T-helper 1 cell (primary cell): ENCODE measurements around the gene MATCAP1.
A peak's percentile ranks its signal among the peaks of the same experiment; 100 is the strongest.

Source experiments
- DNase-seq, 5 donors: peaks; one replicate each; pipeline ENCODE4 v3.0.0-alpha.2; 2012 to 2020

The MATCAP1 gene

DNA sequence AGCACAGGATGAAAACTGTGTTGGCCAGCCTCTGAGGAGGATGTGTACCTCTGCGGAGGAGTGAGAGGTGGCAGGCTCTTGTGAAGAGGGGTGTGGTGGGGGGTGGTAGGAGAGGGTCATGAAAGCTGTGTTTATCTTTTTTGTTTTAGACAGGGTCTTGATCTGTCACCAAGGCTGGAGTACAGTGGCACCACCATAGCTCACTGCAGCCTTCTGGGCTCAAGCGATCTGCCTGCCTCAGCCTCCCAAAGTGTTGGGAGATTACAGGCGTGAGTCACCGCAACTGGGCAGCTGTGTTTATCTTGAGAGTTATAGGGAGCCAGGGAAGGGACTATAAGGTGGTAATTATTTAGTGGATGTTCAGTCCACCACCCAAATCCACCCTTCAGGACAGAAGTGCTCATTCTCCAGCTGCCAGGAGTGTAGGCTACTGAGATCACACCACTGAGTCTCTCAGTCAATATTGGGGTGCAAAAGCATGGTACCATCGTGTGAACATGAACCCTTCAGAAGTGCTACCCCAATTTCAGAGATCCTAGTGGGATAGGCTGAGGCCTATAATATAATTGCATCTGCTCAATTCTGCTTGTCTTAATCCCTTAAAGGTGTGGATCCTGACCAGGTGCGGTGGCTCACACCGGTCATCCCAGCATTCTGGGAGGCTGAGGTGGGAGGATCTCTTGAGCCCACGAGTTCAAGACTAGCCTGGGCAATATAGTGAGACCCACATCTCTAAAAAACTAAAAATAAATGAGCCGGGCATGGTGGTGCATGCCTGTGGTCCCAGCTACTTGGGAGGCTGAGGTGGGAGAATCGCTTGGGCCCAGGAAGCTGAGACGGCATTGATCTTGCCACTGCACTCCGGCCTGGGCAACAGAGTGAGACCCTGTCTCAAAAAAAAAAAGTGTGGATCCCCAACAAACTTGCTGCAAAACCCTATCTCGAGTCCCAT, 7.0 kb upstream of the MATCAP1 start:
- DNase-seq = no peak

DNA sequence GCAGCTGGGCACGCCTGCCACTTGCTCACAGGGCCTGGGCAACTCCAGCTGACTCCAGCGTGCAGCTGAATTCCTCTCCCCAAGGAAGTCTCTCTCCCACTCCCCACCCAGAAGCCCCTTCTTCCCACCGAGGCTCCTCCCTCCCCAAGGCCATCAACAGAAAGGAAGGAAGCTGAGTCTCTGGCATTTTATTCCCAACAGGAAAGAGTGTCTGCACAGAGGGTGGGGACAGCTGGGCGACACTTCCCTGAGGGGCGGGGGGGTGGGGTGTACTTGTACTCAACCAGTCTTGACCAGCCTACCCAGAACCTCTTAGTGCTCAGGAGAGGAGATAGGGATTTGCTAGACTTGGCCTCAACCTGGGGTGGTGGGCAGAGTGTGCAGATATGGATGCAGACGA, 6.3 kb upstream of the MATCAP1 start, which contains the start of gene EXOC3L1:
Gene EXOC3L1, minus strand, starts transcription at position 96 of the 400 bp plus-strand sequence. CDS start 460 bp downstream, outside the sequence.
- DNase-seq = no peak

DNA sequence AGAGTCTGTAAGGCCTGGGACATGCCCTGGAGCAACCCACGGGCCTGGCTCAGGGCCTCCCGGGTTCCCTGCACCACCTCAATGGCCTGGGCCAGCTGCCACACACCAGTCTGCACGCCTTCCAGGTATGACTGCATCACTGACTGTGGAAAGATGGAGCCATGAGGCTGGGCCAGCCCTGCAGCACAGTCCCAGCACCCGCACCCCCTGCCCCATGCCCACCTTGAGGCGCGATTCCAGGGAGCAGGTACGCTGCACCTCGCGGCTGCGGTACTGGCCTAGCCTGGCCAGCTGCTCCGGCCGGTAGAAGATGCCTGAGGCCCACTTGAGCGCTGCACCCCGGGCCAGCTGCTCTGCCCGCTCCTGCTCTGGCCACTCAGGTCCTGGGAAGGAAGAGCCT, 5.0 kb upstream of the MATCAP1 start:
- DNase-seq = no peak

DNA sequence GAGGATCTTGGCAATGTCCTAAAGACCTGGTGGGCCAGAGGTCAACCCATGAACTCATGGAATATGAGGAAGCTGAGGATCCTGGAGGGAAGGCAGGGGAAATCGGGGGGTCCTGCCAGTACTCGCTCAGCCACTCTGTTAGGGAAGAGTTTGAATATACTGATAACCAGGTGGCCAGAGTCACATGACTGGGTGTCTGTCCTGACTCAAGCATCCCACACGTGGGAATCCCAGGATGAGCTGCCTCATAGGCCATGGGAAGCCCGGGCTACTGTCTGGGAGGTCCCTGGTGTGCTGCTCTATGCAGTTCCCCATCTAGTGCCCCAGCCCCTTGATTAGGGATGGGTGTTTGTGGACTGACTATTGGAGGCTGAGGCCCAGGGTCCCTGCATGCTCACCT, 4.6 kb upstream of the MATCAP1 start:
- DNase-seq = no peak

DNA sequence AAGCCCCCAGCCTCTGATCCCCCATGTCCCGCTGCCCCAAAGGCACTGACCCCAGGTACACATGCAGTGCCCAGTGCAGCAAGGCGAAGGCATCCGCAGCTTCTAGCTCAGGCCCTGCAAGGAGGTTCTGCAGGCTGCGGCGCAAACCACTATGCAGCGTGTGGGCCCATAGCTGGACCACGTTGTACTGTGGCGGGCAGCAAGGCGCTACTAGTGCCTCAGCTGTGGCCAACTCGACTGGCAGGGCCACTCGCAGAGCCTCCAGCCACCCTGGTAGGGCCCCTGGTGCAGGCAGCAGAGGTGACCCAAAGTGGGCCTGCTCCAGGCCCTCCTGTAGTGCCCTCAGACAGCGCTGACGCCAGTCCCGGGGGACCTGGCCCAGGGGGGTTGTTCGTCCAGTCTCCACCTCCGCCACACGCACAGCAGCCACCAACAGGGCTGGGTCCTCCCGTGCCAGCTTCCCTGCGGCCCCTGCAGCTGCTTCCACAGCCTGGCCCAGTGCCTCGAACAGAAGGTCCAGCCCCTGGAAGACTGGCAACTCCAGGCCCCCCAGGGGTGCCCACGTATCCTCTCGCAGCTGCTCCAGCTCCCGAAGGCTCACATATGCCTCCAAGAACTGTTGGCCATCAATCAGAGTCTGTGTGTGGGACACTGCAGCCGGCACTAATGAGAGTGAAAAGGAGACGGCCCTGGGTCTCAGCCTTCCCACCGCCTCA, 3.6 kb upstream of the MATCAP1 start:
- DNase-seq = no peak

DNA sequence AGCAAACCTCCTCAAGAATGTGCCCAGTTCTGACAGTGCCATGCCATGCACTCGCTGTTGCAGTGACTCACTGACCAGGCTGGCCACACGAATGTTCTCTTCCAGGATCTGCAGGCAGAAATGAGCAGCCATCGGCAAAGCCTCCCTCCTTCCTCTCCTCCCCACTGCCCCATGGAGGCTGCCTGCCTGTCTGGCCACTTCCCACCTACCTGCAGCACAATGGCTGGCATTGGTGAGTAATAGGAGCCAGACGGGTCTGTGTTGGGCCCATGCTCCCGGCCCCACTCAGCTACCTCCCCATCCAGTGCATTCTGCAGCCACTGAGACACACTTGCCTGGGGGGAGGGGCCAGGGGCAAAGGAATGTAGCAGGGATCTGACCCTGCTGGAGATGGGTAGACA, 2.8 kb upstream of the MATCAP1 start:
- DNase-seq = no peak

DNA sequence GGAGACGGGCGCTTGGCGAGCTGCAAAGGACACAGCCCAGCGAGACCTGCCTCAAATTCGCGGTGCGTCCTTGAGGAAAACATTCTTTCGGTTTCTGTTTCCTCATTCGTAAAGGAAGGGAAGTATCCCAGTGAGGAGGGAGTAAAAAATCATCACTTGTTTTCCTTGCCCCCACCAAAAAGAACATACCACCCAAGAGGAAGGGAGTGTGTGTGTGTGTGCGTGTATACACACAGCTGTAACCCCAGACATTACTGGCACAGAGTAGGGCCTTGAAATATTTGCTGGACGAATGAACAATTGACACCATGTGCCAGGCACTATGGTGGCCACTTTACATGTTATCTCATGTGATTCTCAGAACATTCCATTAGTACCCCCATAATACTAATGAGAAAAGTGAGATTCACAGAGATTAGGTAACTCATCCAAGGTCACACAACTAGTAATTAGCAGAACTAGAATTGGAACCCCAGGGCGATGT, 1.9 kb upstream of the MATCAP1 start:
- DNase-seq = no peak

DNA sequence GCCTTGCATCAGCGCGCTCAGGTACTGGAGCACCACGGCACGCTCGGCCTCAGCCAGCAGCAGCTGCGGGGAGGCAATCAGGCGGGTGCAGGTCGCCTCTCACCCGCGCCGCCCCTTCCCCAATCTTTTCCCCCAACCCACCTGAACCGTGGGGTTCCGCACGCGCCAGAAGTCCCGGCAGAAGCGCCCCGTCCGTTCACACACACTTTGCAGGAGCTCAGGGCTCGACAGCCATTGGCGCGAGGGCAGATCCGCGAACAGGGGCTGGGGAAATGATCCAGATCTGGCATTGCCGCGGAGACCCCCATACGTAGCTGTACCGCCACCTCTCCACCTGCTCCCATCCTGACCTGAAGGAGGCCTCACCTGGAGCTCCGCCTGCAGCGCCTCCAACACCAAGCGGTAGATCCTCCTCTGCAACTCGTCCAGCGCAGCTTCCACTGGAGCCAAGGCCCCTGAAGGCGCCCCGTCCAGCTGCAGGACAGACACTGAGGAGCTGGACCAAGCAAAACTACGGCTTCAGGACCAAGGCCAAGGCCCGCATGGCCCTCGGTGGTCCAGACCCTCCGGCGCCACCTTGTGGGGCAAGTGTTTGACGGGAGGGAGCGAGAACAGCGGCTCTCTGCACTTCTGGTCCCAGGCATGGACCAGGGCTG, 1.4 kb upstream of the MATCAP1 start:
- peak; percentile 65 to 82 (median 76) for DNase-seq

DNA sequence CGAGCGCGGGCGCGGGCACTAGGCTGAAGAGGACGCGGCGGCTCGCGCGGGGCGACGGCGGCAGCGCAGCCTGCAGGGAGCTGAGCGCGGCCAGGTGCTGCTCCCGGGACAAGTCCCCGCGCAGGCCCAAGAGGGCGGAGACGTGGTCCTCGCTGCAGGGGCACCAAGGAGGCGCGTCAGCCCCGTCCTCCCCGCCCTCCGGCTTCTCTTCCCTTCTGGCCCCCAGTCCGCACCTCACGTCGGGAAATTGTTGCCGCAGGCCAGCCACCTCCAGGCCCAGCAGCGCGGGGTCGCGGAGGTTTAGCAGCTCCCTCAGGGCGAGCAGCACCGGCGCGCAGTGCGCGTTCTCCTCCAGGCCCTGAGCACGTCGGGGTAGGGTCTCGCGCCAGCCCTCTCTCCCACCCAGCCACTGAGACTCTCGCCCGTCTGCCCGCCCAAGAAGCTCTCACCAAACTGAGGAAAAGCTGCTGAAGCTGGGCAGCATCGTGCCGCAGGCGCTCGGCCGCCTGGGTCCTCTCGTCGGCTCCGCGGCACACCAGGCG, 761 bp upstream of the MATCAP1 start:
- peak in 1 of 5 donors; percentile 36 for DNase-seq

DNA sequence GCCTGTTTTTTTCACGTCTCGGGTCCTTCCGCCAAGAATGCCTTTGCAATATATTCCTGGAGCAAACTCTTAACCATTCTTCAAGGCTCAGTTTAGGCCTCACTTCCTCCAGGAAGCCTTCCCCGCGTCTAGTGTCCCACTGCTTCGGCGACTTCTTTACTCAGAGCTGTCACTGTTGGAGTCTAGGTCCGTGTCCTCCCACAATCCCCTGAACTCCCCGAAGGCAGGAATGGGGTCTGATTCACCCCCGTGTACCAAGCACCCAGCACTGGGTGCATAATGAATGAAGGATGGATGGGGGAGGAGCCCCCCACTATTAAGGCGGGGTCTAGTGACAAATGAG, 508 bp downstream of the MATCAP1 start:
- DNase-seq = no peak

DNA sequence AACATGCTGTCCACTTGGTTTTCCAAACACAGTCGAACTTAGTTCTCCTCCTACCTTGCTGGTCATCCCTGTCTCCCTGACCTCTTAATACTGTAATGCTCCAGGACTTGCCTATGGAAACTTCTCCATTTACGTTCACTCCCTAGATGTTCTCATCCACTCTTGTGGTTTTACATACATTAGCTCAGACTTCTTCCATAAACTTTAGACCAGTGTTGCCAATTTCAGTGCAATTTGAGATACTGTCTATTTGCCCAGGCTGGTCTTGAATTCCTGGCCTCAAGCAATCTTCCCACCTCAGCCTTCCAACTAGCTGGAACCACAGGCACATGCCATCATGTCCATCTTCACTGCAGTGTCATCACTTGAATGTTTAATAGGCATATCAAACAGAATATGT, 1.5 kb downstream of the MATCAP1 start:
- no peak for DNase-seq

DNA sequence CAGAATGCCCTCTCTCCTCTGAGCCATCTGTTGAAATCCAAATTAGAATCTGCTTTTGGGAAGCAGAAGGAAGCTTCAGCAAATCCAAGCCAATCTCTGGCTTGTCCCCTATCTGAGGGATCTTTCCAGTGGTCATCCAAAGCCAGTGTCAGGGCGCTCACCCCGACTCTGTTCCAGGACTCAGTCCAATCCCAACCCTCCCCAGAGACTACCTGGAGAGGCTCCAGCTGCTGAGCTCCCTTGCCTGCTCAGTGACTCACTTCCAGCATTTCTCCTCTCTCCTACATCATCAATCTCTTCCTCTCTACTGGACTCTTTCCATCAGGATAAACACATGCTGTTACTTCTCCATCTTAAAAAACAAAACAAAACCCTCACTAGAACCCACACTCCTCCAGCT, 2.4 kb downstream of the MATCAP1 start:
- no peak for DNase-seq

DNA sequence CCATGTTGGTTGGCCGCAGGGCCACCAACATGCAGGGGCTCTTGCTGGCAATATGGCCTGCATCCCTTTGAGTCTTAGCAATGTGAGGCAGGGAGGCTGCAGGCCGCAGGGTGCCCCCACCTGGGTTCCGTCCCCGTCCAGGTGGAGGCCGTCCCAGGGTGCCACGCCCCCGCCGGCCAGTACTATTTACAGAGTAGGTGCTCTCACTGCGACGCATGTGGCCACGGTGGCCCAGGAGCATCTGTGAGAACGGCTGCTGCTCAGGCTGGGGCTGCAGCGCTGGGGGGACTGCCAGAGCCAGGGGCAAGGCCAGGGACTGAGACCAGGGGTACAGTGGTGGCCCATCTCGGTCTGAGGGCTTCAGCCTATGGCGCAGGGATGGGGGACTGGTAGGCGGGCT, 3.6 kb downstream of the MATCAP1 start:
- DNase-seq = no peak

DNA sequence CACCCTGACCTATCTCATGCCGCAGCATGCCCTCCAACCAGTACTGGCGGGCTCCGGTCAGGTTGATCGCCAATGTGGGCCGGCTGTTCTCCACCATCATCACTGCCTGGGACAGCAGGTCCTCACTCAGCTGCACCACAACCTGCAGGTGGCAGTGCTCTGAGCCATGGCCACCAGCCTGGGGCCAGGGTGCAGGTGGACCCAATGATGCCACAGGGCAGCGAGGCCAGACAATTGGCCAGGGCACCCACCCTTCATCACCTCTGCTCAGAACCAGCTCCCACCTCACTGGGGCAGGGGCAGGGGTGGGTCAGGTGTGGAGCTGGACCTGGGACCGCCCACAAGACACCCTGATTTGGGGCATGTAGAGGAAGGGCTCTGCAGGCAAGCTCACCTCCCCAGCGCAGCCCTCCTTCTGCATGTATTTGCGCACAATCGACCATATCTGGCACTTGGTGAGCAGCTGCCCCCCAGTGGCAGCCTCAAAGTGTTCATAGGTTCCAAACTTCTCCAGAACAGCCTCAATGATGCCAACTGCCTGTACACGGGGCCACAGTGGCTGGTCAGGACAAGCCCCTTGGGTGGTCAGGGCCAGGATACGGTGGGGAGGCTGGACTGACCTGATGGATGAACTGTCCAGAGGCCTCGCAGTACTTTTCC, 4.2 kb downstream of the MATCAP1 start:
- no peak for DNase-seq

DNA sequence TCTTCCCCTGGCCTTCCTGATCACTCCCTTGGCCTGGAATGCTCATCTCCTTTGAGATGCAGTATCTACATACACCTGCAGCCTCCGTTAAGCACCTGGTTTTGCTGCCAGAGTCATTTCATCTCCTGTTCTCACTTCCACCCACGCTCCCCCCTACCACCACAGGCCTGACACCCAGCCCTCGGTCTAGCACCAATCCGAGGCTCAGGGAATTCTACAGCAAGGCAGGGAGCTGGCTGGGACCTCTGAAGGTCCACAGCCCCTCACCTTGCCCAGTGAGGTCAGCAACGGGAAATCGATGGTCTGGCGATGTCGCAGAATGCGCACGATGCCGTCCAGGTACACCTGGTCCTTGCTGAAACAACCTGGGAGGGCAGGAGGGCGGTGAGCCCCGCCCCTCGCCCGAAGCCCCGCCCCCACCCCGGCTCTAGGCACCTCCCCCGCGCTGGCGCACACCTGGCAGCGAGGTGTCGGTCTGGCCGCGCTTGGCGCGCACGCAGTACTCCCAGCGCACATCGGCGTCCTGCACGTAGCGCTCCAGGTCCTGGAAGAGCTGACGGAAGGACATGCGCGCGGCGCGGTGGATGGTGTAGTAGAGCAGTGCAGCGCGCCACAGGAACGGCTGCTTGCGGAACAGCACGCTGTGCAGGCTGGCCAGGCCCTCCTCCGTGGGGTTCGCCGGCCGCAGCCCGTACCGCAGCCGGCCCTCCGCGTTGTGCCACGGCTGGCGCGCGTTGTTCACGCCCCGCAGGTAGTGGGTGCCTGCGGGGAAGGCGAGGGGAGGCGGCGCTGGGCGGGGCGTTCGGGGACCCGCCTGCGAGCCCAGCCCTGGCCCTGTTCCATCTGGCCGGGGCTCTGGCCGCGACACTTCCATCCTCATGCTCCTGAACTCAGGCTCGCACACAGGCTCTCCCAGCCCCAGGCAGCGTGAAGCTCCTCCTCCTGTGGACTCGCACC, 5.7 kb downstream of the MATCAP1 start:
- DNase-seq = peak; percentile 43 to 70 (median 53)

DNA sequence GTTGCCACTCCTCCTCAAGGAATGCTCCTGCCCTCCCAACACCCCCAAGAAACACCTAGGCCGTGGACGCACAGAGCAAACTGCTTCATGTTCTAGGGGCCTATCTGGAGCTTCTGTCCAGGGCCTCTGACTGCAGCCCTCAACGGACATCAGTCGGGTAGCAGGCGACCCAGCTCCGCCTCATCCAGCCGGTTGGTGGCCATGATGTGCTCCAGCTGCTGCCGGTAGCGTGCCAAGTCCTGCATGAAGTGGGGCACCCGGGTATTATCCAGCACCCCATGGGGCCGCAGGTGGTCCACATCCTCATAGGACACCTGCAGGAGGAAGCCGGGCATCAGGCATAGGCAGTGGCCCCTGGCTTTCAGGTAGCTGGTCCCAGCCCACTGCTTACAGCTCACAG, 7.1 kb downstream of the MATCAP1 start:
- DNase-seq = no peak

DNA sequence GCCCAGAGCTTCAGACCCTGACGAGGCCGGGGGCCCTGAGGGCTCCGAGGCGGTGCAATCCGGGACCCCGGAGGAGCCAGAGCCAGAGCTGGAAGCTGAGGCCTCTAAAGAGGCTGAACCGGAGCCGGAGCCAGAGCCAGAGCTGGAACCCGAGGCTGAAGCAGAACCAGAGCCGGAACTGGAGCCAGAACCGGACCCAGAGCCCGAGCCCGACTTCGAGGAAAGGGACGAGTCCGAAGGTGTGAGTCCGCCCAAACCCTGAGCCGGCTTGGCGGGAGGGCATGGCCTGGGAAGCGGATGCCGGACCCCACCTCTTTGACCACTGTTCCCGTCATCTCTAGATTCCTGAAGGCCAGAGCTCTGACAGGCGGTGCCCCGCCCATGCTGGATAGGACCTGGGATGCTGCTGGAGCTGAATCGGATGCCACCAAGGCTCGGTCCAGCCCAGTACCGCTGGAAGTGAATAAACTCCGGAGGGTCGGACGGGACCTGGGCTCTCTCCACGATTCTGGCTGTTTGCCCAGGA, 9.0 kb downstream of the MATCAP1 start:
- no peak for DNase-seq

DNA sequence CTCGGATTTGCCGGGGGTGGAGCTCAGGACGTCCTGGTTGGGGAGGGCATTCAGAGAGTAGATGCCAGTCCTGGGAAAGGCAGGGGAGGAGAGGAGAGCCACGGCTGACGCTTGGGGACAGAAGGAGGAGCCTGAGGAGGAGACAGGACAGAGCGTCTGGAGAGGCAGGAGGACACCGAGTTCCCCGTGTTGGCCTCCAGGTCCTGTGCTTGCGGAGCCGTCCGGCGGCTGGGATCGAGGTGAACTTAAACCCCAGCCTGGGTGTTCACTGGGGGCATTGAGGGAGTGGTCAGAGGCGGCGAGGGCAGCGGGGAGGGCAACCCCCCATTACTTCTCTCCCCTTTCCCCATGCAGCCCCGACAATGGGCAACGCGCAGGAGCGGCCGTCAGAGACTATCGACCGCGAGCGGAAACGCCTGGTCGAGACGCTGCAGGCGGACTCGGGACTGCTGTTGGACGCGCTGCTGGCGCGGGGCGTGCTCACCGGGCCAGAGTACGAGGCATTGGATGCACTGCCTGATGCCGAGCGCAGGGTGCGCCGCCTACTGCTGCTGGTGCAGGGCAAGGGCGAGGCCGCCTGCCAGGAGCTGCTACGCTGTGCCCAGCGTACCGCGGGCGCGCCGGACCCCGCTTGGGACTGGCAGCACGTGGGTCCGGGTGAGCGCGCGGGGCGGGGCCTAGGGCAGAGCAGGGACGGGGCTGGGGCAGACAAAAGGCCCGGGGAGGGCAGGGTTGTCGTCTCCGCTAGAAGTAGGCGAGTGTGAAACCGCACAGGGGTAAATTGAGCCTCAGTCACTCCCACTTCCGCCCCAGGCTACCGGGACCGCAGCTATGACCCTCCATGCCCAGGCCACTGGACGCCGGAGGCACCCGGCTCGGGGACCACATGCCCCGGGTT, 9.7 kb downstream of the MATCAP1 start:
- peak; percentile 49 to 85 (median 59) for DNase-seq

DNA sequence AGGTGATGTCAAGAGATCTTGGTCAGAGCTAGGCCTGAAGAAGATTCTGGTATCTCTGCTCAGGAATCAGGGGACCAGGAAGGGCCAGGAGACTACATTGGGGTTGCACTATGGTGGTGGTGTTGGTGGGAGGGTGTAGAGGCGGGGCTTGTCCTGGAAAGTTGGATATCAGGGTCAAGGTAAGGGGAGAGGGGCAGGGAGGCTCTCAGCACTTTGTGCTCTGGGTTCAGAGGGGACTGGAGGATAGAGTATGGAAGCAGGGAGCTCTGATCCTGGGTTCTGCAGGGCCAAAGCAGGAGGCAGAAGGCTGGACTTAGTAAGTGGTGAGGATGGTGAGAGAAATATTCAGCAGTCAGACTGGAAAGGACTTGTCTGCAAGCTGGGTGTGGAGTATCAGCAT, 10.4 kb downstream of the MATCAP1 start:
- no peak for DNase-seq
